ENCODE measurements around the gene FBXL17. TPM values are rescaled to one million over a fixed set of nuclear protein-coding genes. Genes with fewer than 3 reads are reported as not detected.
"Not testable (repeated sequence)": the region's sequence is repeated elsewhere in the genome, so short reads cannot be mapped to it uniquely, and the experiment has no call there.

FBXL17 gene
- total RNA-seq, 2 experiments from 2014 or later = 5.0 to 6.0 TPM

DNA sequence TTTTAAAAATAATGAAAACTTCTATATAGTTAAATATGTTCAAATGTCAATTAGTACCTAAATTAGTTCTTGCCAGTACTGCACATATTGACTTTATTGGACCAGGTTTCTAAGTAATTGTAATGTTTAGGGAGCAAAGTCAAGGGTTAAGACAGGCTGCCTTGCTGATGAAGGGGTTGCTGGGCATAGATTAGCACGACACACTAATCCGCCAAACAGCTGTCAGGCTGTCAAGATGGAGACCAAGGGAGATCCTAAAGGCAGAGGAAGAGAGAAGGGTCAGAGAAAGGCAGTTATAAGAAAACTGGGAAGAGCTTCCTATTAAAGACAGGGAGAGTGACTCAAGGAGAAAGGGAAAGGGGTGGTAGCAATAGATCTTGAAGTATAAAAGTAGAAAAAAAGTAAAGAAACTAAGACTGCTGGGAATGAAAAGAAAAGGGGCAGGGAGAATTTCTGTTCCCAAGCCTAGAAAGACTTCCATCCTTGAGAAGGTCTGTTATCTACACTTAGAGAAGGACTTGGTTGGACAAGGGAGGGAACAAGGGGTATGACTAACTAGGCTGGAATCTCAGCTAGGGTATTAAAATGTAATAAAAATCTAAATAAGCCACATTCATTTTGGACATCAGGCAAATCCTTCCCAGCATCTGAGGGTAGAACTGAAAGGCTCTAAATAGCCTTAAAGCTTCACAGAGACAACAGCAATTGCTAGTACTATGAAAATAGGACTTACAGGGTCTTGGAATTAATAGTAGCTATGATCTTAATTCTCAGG is 188.7 kb downstream of the FBXL17 start:
- ChIA-PET CTCF (no interaction called here), POLR2A (no interaction called here)

DNA sequence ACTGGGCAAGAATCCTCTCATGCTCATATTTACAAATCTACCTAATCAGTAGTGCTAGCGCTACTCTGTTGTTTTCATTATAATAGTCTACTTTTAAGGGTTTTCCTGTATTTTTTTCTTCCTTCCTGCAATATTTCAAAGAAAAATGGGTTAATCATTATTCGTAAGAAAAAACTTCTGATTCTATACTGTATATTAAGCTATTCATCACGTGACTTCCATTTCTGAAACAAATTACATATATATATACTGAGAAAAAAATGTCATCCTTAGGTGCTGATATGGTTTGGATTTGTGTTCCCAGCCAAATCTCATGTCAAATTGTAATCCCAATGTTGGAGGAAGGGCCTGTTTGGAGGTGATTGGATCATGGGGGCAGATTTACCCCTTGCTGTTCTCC is 197.0 kb downstream of the FBXL17 start:
- POLR2A ChIA-PET = no interaction called here
- CTCF ChIA-PET = no interaction called here

DNA sequence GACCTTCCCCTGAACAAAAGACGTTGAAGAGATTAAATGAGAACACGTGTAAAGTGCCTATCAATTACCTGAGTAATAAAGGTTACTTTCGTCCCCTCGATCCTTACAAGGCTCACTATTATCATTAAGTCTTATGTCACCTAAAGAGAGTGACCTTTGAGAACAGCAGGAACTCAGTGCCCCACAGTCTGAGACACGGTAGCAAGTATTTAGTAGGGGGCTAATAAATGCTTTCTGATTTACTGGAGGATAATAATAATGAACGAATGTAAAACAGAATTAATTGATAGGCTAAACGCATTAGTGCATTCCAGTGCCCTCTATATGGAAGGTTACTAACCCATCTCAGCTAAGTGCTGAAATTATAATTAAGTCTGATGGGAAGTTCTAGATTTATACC is 199.9 kb downstream of the FBXL17 start:
- ChIA-PET POLR2A (no interaction called here), CTCF (no interaction called here)

DNA sequence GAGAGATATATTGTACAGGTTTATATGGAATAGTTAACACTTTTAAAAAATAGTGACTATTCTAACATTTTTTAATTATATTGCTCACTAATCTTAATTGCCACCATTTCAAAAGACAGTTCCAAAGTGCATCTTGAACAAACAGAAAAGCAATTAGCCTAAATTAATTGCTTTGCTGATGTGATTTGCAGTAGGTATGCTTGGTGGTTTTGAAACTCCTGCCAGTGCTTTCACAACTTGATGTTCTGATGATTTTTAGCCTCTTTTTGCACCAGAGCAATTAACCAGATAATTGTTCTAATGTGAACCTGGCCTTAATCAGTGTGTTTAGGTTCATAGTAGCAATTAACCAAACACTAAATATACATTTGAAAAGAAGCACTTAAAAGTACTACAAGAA is 207.6 kb downstream of the FBXL17 start:
- CTCF ChIA-PET = no interaction called here

DNA sequence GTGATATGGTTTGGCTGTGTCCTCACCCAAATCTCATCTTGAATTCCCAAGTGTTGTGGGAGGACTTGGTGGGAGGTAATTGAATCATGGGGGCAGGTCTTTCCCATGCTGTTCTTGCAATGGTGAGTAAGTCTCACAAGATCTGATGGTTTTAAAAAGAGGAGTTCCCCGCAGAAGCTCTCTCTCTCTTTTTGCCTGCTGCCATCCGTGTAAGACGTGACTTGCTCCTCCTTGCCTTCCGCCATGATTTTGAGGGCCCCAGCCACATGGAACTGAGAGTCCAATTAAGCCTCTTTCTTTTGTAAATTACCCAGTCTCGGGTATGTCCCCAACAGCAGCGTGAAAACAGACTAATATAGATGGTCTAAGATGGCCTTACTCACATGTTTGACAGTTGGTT is 210.1 kb downstream of the FBXL17 start:
- POLR2A ChIA-PET = no interaction called here
- CTCF ChIA-PET = no interaction called here

More for the DNA sequence above, 207.6 kb downstream of the FBXL17 start:
- POLR2A ChIA-PET = no interaction called here

DNA sequence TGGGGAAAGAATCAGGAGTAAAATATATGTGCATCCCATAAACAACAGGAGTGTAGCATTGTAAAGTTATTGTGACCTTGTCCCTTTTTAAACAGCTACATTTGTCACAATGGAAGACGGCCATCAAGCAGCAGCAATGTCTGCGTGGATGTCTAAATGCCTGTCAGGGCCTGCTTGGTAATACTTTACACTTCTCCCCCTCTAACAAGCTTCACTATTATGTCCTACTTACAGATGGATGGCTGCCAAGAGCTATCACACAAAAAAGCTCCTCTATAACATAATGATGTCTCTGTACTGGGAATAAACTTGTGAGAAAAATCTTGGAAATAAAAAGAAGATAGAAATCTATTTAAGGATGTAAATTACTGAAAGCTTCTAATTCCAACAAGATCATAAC is 213.0 kb downstream of the FBXL17 start:
- POLR2A ChIA-PET = no interaction called here
- CTCF ChIA-PET = no interaction called here

DNA sequence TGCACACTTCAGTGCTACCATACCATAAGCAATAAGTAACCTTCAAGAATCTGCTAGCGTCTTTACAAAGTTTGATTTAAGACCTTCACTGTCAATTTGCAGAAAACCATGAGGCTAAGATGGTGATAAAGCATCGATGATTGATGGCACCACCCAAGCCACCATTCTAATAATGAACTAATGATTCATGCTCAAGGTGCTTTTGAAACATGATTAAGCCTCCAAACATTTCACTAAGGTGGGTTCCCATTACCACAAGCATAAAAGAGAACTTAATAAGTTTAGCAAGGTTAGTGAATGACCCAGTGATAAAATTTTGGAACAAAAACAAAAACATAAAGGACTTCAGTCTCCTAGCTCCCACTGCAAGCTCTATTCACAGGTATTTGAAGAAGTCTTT is 214.7 kb downstream of the FBXL17 start:
- POLR2A ChIA-PET = no interaction called here
- CTCF ChIA-PET = no interaction called here

DNA sequence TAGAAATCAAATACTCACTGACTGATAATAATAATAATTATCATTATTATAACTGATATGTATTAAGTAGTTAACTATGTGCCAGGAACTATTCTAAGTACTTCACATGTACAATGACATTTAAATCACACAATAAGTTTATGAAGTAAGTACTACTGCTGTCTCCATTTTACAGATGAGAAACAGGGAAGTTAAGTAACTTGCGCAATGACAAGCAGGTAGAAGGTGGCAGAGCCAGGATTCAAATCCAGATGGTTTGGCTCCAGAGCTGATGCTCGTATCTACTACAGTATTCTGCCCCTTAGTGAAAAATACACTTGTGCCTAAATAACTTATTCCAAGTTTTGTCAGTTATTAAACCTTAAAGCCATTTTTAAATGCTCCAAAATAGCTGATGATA is 217.3 kb downstream of the FBXL17 start:
- POLR2A ChIA-PET = no interaction called here
- CTCF ChIA-PET = no interaction called here

DNA sequence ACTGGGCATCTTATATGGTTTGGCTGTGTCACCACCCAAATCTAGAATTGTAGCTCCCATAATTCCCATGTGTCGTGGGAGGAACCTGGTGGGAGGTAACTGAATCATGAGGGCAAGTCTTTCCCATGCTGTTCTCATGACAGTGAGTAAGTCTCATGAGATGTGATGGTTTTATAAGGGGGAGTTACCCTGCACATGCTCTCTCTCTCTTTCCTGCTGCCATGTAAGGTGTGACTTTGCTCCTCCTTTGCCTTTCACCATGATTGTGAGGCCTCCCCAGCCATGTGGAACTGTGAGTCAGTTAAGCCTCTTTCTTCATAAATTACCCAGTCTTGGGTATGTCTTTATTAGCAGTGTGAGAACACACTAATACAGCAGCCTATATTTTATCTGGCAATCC is 229.0 kb downstream of the FBXL17 start:
- CTCF ChIA-PET = interaction anchor here (0.6 to 1.3 kb wide), 2 partner anchors 8 to 119 kb away, joined by 3 read pairs; no protein-coding TSS in a partner anchor
- POLR2A ChIA-PET = not testable (repeated sequence)

DNA sequence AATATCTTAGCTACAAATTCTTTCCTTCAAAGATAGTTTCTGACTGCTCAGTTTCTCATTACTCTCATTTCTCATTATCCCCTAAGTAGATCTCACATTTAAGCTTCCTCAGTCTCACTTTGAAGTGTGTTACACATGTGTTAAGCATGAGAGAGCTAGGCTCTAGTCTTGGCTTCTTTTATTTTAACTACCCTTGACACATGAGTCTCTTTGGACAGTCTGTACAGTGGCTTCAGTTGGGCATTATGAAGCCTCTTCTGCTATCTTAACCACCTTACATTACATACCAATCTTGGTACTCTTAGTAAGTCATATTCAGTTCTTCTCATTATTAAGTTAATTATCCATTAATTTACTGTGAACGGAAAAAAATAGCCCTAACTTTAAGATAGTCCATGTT is 232.5 kb downstream of the FBXL17 start:
- ChIA-PET CTCF (no interaction called here), POLR2A (no interaction called here)

DNA sequence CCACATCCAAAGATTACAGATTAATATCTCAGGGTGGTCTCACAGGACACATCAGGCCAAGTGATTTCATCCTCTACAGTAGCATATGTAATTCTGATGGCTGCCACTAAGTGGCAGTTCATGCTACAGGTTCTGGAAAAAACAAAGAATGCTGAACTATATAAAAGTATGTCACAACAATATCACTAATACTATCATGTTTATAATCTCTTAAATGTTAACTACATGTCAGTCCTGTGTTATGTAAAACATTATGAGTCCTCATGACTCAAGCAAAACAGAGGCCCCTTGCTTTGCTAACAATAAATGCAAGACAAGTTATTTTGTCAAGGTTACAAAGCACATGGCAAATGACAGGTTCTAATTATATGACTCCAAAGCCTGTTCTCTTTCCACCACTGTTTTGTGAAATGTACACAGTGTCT is 233.2 kb downstream of the FBXL17 start:
- CTCF ChIA-PET = no interaction called here
- POLR2A ChIA-PET = no interaction called here

DNA sequence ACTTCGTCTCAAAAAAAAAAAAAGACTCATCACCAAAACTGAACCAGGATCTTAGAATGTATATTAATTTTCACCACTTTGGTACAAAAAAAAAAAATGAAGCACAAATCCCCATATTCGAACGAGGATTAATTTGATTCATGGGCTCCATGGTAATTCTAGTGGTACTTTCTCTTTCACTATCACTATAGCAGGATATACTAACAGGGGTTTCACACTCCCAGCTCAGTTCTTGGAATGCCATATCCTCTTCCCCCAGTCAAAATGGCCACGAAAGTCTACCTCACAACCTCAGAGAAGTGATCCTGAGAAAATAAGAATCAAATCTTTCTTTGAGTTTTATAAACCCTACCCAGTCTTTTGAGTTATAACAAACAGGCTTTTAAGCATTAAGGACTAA is 235.7 kb downstream of the FBXL17 start:
- ChIA-PET CTCF (no interaction called here), POLR2A (no interaction called here)

DNA sequence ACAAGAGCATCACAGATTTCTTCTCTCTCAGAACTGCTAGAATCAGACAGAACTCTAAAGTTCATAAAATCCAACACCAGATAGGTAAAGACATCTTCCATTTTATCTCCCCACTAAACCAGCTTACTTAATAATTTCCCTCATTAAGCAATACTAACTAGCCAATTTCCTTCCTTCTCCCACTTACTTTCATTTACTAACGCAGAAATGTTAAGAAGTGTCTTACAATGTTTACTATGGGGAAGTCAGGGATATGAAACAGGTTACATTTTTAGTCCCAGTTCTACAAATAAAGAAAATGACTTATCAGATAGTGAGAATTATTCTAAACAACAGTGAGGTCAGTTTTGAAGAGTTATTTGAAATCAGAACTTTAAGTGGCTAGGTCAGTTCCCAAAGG is 236.5 kb downstream of the FBXL17 start:
- POLR2A ChIA-PET = no interaction called here
- CTCF ChIA-PET = no interaction called here

DNA sequence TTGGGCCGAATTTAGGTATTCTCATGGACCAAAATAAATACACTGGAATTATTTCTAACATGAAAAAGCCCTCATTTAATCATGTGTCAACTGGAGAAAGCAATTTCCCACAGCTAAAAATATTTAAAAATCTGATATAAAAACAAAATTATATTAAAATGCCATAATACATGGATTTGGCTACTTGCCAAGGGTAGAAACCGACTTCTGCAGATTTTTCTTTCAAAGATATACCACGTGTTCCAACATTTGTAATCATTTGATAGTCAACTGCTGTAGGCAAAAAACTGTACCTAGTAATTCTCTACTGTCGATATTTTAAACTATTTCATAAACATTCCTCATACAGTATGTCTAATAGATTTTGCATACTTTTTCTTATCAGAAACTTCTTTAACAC is 237.6 kb downstream of the FBXL17 start:
- POLR2A ChIA-PET = no interaction called here

DNA sequence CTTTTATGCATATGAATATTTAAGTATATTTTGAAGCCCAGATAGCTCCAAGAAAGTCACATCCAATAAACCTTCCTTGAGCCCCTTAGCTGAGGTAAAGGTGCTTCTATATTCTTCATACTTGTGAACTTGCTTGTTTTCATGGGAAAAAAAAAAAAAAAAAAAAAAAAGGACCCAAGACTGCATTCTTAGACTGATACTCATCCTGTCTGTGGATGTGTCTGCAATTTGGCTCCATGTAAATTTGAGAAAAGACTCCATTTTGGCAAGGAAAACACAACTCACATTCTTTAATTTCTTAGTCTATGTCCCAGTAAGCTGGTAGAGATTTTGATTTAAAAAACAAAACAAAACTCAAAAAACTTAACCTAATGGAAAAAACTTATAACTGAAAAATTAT is 238.3 kb downstream of the FBXL17 start:
- POLR2A ChIA-PET = no interaction called here
- CTCF ChIA-PET = no interaction called here

More for the DNA sequence above, 237.6 kb downstream of the FBXL17 start:
- CTCF ChIA-PET = interaction anchor here (0.7 kb wide), 1 partner anchor 9 kb away, joined by 3 read pairs; no protein-coding TSS in a partner anchor

DNA sequence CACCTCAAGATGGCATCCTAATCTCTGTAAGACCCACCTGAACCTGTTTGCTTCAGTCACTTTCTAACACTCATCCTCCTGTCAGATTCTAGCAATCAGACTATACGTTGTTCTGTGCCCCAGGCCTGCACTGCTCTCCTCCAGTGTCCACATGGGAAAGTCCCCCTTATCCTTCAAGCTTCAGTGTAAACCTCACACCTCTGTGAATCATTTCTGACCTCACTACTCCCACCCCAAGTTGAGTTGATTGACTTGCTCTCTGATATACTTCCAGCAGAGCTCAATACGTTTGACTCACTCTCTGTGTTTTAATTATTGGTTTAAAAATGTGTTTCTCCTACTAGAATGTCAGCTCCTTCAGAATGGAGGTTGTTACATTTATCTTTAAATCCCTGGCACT is 240.2 kb downstream of the FBXL17 start:
- CTCF ChIA-PET = no interaction called here
- POLR2A ChIA-PET = no interaction called here

DNA sequence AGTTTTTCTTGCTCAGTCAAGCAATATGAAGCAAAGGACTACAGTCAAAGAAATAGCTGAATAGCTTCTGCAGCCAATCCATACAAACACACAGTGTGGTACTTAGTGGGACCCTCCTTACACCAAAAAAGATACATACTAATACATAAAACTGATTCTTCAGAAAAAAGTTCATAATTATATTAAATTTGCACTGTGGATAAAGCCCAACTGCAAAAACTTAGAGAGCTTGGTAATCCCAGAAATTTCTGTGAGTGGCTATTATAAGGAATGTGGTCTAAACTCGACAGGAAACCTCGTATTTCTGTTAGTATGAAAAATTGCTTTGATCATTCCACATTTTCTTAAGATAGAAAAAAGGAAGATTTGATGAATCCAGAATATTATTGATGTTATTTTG is 245.4 kb downstream of the FBXL17 start:
- ChIA-PET POLR2A (no interaction called here), CTCF (no interaction called here)

DNA sequence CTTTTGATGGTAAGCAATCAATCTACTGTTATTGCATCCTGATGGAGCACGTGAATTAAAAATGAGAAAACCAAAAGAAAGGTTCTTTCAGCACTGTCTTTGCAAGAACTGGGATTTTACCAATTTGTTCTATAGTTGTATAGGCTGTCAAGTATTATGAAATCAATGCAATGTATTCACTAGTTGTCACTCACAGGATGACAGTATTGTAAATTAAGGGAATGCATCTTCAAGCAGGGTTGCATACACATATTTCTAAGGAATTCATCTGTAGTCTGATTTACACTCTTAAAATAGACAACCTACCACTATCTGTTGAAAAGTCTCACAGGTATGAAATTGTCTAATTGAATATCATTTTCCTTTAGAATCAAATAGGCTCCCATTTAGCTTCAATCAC is 252.8 kb downstream of the FBXL17 start:
- ChIA-PET CTCF (no interaction called here), POLR2A (no interaction called here)

DNA sequence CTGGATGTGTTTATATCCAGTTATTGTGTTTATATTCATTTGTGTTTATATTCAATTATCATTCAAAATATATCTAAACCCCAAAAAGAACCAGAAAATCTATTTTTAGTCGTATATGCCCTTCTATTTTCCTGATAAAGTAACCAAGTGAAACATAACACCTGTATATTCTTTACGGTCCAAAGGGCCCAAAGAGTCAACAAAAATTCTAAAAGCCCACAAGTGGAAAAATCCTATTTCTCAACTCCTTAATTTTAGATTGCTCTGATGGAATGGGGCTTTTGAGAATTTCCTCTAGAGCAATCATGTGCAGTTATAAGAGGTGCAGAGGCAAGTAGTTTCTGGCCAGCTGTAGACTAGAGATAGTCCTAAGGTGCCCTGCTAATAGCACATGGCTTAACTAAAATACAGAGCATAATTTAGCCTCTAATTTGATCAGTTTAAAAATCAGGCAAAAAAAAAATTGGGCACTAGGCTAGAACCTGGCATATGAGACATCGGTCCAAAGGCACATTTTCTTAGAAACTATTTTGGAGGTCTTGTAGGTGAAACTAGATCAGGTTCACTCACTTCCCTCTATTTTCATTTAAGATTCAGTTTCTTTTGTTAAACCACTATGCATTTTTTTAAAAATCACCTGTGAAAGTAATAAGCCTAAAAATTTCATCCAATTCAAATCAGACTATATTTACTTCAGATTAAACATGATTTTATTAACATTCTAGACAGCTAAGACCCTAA is 256.0 kb downstream of the FBXL17 start:
- ChIA-PET POLR2A (no interaction called here), CTCF (no interaction called here)

DNA sequence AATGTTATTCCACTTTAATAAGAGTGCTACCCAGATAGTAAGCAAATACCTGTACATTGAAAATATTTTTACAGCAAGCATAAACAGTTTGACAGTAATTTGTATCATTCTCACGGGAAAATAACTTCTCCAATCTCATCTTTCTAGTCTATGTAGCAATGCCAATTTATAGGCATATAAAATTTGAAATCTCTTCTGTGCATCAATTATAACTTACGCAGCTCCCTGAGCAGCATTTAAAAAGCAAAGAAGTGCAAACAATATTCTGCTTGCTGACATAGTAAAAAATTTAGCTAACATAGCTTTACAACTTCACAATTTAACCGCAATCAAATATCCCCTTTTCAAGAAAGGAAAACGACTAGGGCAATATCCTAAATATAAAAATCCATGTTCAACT is 257.3 kb downstream of the FBXL17 start:
- ChIA-PET POLR2A (no interaction called here), CTCF (no interaction called here)

DNA sequence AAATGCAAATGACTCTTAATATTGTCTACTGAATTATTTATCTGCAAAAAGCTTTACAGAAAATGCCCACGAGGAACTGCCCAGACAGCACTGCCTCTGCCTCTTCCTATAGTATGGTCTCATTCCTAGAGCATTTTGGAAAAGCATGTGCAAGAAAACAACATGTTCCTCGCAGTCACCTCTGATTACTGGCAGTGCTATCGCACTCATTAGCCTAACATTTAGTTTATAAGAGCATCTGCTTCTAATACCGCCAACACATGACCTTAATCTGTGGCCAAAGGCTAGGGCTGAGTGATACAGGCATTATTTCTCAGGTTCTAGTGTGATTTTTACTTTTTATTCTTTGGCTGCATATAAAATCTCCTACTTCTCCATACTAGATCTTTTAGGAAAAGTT is 259.2 kb downstream of the FBXL17 start:
- ChIA-PET CTCF (no interaction called here), POLR2A (no interaction called here)
